Measurements from ENCODE around the gene DAB2.

DAB2 gene

DNA sequence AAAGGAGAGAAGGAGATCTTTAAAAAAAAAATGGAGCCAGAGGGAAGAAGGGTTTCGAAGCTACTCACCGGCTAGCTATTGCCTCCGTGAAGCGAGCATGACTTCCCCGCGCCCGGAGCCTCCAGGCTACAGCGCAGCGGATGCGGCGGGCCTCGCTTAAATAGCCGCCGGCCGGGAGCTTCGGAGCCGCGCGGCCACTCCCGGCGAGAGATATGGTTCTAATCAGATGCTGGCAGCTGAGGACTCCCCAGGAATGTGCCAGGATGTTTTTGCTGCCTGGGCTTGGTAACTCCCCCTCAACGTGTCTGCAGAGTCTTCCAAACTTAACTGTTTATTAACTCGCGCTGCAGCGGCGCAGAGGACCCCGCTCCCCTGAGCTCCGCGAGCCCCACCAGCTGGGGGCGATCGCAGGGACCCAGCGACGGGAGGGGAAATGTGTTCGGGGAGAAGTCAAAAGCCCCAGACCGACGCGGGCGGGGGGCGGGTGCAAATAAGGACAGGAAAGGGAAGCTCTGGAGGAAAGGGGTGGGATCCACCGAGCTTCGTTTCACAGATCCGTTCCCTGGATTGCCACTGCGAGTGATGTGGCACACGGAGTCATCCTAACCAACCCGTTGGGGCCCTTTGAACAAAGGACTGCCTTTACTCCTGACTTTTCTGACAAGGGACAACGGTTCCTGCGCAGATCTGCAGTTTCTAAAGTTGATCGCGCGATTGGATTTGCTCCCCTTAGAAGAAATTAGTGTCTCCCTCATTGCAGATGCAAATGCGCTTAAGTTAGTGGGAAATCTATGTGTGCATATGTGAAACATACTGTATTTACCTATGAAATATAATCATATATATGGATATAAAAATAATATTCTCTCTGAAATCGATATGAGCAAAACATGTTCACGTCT lies at the start of gene DAB2:
DAB2 (minus strand) TSS at position 245 of the 902 bp plus-strand sequence. CDS start 30,660 bp downstream, outside the sequence.
- DNase-seq, result peak; percentile 34

DNA sequence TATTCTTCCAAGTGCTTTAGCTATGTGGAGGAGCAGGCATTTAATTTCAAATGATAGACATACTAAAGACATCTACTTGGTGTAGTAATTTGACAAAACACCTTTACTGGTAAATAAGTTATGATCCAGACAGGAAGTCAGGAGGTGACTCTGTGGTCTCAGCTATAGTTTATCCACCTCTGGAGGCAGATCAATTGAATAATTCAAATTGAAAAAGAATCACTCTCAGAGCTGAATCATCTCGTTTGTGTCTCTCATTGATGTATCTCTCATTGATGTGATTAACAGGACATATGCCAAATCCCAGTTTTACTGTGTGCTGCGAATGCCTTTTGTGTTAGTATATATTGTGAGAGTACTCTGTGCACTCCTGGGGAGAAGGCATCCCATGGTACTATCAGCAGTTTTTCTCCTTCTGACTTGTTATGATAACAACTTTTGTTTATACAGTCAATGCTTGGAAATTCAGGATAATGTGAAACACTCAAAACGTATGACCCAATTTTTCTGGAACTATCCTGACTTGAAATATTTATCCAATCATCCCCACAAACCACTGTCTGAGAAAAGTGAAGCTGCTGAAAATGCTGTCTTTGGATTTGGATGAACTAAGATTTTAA lies 48.5 kb upstream of the DAB2 start:
- no peak for DNase-seq

DNA sequence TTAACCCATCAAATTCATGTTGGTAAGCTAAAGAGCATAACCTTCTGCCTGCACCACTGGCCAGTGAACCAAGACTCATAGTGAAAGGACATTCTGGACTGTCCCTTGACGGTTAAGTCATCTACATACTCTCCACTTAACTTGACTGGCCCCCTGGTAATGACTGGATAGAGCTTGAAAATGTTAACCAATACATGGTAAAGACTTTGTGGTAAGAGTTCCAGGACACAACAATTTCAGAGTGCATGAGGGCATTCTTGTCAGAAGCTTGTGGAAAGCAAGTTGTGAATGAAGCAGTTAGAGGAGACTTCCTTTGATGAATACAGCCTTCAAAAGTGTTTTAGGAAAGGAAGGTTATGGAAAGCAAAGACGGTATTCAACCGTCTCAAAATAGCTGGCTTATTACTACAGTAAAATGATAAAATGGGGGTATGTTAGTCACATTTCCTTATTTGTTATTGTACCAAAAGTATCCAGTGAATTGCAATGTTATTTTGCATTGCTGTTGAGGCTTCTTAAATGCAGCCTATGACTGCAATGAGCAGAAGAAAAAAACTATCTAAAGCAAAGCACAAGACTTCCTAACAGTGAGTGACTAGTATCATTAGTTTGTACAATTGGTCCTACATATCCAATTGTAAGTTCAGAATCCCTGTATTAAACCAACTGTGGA lies 47.2 kb upstream of the DAB2 start:
- no peak for DNase-seq

DNA sequence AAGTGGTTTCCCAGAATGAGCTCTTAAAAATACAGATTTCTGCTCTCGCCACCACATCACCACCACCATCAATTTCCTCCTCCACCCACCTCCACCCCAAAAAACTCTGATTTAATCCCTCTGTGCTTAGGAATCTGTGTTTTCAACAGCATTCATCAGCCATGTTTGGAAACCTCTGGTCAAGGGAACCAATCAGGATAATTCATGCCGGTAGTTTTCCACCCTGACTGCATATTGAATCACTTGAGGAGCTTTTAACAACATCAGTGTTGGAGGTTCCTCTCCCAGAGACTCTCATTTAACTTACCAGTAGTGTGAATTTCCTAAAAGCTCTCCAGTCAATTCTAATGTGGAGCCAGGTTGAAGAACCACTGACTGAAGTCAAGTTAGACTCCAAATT lies 46.0 kb upstream of the DAB2 start:
- no peak for DNase-seq

DNA sequence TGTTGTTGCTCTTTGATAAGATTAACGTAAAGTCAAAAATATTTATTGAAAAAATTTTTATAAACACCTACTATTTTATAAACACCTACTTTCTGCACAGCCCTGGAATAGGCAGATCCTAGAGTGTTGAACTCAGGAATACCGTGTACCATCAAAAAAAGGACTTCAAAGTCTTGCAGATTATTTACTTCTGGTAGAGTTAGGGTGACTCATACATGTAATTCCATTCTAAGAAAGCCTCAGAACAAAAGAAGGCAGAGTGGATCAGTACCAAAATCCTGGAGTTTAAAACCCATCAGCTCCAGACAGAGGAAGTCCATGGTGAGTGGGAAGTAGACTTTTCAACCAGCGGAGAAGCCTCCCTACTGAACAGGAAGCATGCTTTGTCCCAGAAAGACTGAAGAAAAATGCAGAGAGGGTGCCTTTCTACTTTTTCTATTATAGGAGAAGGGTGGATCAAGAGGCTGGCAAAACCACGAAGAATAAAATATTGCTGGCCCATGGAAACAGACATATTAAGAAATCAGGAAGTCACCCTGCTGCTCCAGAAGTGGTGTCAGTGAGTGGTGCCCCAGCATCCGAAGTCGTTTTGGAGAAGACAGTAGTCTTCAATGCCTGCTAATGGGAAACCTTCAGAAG lies 45.1 kb upstream of the DAB2 start:
- DNase-seq, result no peak

DNA sequence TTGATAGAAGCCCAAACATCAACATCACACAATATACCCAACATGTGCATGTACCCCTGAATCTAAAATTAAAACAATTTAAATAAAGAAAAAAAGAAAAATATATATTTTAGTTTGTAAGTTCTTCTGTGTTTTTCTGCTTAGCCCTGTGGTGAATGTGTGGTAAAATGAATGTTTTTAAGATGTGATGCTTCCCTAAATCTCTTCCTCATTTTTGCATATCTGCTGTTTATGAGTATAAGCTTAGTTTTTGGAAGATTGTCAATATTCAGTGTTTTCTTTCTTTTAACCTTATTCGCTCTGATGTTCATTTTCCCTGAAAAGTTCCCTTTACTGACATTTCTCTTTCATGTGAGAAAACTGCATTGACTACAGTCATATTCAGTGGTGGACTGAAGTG lies 44.4 kb upstream of the DAB2 start:
- no peak for DNase-seq

DNA sequence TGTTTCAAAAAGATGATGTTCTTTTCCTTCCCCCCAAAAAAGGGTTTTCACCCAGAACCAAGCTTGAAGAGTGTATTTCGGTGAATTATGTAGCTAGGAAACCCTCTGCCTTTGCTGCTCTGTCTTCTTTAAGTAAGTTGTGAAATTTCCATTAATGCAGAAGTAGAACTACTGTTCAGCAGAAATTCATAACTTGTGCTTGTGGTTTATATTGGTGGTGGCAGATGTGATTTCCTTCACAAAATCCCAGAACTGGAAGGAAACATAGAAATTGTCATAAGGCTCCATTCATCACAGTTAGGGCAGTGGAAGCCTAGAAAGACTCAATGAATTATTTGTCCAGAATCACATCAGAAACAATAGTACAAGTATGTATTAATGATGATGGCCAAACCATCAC lies 42.1 kb upstream of the DAB2 start:
- DNase-seq, result no peak

DNA sequence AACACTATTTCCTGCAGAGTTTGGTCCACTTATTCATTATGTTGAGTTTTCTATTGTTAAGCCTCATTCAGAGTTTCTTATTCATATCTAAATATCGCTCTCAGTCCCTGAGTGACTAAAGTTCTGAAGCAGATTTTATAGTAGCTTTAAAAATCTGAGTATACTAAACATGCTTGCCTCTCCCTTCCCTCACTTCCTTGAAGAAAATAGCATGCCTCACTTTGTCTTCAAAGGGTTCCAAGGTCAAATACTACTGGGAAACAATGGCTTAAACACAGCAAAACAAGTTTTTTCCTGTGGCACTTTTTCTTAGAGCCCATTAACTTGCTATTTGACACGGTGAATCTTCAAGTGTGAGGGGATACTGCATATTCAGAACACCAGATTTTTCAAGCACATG lies 41.1 kb upstream of the DAB2 start:
- DNase-seq, result no peak

DNA sequence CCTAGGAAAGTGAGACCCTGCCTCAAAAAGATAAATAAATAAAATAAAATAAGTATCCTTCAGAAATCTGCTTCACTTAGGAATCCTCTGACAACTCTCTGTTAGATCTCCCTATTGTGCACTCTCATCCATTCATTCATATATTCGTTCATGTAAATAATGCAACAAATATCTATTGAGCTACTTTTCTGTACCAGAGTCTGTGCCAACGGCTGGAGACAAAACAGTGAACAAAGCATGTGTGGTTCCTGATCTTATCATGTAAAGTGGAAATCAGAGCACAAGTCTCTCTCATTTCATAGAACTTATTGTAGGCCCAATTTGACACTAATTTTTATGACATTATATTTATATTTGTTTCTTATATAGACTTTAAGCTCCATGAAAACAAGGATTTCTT lies 40.3 kb upstream of the DAB2 start:
- DNase-seq, result no peak

DNA sequence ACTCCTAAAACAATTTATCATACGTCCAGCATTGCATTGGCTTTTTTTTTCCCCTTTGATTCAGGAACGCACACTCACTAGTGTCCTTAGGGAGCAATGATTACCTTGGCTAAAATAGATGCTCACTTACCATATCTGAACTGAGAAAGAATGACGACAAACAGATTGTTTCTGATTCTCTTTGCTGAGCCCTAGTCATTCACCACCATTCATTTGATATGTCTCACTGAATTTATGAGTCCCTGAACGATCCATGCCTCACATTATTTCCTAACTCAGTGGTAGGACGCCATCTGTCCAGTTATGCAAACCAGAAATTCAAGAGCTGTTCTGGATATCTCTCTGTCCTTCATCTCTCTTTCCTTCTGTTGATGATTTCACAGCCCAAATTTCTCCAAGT lies 39.3 kb upstream of the DAB2 start:
- no peak for DNase-seq

DNA sequence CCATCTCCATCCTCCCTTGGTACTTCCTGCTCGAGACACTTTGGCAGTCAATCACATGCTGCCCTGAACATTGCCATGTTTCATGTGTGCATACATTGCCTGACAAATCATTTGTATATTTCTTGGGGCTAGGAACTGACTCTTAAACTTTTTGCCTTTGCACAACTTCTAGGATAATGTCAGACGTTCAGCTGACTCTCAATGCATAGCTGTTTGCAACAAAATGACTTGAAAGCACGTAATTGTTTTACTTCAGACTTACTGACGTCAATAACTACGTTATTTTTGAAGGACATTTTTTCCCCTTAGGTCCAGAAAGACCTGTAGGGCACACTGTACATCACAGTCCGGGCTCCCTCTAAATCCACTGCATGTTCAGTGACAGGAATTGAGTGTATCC lies 37.4 kb upstream of the DAB2 start:
- DNase-seq, result no peak

DNA sequence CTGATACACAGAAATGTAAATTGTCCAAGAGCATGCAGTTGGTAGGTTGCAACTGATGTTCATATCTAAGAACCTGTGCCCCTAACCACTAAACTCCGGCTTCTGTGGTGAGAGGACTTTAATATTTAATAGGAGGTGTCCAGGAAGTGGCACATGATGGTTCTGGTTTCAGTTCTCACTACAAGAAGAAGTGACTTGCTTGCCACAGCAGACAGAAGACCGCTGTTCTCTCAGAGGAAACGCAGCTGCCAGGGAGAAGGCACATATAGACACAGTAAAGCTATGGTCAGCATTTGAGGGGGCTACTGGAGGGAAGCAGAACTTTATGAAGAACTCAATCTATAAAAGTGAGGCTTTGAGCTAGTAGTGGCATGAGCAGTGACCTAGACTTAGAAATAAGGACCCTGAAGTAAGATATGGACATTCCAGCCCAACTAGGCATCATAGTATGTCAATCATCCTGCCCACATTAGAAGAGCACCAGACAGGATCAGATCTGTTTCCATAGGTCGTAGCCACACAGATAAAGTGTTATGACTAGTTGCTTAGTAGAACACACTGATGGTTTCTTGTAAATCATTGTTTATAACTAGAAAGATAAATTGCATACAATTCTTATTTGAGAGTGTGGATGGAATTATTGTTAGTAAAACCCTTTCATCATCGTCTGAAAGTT lies 36.4 kb upstream of the DAB2 start:
- peak; percentile 5 for DNase-seq

DNA sequence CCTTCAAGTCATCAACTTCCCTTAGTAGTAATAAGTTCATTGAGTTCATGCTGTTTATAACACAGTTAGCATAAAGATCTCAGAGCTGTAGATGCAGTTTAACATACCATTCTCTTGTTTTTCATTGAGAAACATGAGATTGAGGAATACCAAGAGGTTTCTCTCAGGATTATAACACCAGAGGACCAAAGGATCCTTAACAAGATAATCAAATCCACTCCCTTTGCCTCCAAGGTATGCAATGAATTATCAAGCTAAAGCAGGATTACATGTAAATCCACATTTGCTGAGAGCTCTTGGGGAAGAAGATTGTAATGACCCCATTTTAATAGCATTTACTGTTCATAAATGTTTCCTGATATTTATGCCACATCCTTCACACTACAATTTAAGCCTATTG lies 35.1 kb upstream of the DAB2 start:
- no peak for DNase-seq

DNA sequence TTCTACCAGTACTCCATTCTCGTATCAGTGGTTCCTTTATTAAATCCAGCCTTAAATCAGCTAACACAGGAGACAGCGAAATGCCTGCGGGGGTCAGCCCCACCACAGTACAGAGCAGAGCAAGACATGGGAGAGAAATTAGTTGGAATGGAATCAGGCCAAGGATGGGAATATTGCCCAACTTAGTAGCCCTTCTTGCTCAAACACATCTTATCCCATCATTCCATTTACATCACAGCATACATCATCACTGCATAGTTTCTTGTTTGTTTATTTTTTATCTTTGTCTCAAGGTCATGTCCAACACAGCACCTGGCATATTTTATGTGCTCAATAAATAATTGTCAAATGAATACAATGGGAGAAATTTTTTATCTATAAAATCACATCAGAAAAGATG lies 34.3 kb upstream of the DAB2 start:
- DNase-seq, result no peak

DNA sequence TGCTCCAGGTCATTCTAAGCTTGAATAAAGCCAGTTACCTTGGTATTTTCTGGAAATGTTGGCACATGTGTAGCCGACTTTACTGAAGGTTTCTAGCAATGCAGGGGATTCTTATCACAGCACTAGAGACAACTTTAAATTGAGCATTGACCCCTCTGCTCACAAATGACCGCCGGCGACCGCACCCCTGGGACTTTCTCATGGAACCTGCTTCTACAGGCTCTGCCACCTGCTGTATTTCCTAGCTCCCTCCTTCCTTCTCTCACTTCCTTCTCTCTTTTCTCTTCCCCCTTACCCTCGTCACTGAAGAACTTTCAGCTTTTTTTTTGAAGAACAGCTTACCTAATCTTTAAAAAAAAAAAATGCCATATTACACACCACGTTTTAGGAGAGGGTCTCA lies 30.9 kb upstream of the DAB2 start:
- no peak for DNase-seq

DNA sequence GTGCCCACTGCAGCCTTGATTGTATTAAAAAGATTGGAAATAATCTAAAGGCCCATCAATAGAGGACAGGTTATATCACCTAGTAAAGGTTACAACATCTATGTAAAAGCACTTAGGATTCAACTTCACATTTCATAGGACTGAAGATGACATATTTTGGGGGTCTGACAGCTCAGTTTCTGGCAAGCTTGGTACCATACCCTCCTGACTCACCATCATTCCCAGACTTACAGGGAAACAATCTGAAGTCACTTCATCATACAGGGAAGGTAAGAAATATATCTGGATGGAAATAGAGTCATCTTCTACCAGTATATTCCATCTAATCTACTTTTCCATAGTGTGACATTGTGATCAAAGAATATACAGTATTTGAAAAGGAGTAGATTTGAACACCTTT lies 28.8 kb upstream of the DAB2 start:
- no peak for DNase-seq

DNA sequence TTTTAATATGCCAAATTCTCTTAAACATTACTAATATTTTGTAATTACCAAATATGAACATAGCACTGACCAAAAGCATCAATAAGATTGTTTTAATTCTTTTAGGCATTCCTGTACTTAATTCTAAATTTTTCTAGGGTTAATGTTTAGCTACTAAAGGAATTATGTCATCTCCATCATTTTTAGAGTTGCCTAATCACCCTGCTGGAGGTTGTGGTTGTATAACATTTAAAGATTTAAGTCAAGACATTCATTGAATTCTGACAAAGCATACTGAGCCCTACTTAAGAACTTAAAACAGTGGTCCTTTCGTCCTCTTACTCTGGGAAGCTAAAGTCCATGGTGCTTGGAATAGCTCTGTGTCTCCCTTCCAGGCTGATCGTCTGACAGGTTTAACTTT lies 28.1 kb upstream of the DAB2 start:
- no peak for DNase-seq

DNA sequence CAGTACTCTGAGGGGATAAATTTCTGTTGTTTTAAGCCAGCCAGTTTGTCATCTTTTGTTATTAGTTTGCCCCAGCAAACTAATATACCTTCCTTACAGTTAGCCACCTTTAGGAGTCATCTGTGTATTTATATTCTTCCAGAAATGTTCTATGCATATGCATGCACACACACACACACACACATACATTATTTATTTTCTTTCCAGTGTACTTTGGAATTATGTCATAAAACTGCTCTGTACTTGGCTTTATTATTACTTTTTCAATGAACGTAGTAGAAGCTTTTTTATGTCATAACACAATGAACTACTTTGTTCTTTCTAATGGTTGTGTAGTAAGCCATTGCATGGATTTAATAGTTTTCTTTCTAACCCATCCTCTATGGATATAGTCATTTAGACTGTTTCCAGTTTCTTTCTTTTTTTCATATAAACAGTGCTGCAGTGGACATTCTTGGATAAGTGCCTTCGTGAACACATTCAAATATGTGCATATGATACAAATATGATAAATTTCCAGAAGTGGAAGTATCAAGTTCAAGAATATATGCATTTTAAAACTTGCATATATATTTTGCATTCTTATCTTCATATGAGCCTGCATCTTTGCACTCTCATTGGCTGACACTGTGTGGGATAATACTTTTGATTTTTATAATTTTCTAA lies 26.6 kb upstream of the DAB2 start:
- DNase-seq, result no peak

DNA sequence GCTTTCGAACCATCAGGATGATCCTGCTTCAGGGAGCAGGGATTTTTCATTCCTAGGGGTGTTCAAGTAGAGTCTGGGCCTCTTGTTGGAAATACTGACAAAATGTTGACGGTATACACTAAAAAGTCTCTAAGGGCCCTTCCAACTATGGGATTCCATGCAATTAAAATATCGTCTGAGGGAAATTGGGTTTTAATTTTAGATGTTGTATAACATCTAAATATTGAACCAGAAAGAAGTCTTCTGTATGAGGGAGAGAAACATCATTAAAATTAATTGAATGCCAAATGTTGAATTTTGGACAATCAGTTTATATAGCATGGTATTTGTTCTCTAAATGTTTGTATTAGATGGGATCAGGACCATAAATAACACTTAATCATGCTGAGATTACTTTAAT lies 25.7 kb upstream of the DAB2 start:
- no peak for DNase-seq

DNA sequence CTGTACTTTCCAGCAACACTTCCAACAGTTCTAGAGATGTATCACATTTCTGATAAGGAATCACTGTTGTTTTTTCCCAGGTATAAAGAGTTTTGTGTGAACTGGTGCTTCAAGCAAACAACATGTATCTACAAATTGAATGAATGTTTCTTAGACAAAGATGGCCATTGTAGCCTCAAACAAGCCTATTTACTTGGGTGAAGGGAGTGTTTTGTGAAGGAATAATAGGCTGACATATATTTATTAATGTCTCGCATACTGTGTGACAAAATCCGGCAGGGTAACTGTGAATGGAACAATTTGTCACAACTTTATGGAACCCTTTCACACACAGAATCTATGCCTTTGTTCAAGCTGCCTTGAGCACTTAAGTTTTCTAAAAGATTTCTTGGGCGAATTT lies 24.8 kb upstream of the DAB2 start:
- no peak for DNase-seq

DNA sequence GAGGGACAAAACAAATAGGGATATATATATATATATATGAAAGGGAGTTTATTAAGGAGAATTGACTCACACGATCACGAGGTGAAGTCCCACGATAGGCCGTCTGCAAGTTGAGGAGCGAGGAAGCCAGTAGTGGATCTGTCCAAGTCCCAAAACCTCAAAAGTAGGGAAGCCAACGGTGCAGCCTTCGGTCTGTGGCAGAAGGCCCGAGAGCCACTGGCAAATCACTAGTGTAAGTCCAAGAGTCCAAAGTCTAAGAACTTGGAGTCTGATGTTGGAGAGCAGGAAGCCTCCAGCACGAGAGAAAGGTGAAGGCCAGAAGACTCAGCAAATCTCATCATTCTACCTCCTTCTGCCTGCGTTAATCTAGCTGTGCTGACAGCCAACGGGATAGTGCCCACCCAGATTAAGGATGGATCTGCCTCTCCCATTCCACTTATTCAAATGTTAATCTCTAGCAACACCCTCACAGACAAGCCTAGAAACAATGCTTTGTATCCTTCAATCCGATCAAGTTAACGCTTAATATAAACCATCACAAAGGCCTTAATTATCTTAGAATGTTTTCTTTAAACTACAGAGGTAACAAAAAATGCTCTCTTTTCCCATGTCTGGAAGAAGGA lies 23.8 kb upstream of the DAB2 start:
- DNase-seq, result no peak

DNA sequence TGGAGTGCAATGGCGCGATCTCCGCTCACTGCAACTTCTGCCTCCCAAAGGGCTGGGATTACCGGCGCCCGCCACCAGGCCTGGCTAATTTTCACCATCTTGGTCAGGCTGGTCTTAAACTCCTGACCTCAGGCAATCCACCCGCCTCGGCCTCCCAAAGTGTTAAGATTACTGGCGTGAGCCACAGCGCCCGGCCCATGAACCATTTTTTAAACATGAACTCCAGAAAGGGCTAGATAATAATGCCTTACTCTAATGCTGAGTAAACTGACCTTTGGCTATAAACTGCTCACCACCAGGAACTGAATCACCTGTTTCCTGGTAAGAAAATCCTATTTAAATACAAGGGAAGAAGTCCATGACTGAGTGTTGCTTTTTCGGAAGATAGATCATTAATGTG lies 23.2 kb upstream of the DAB2 start:
- DNase-seq, result no peak
